Measurements from ENCODE around the gene PRSS23. TPM values are rescaled to one million over a fixed set of nuclear protein-coding genes. Genes with fewer than 3 reads are reported as not detected.
"Not testable (repeated sequence)": the region's sequence is repeated elsewhere in the genome, so short reads cannot be mapped to it uniquely, and the experiment has no call there.

PRSS23 gene
- total RNA-seq = 75.2 and 105 TPM in 2 replicates
- 840 TPM for polyA plus RNA-seq (2012)

GRCh38 chr11:86800076-86800959 lies at the start of gene PRSS23:
PRSS23 (plus strand) TSS chr11:86800542; CDS start chr11:86807644, 7,102 bp downstream.
- peak; percentile 75 for DNase-seq (ENCODE audit: low read depth)

GRCh38 chr11:86753459-86753858 lies 46.9 kb upstream of the PRSS23 start:
- no peak for DNase-seq (ENCODE audit: low read depth)

GRCh38 chr11:86755146-86755545 lies 45.2 kb upstream of the PRSS23 start:
- no peak for DNase-seq (ENCODE audit: low read depth)

- no peak for DNase-seq (ENCODE audit: low read depth)
Measured at GRCh38 chr11:86758171-86758570, 42.2 kb upstream of the PRSS23 start.

- no peak for DNase-seq (ENCODE audit: low read depth)
Measured at GRCh38 chr11:86760577-86760976, 39.8 kb upstream of the PRSS23 start.

- peak; percentile 46 for DNase-seq (ENCODE audit: low read depth)
Measured at GRCh38 chr11:86761978-86762377, 38.4 kb upstream of the PRSS23 start.

- DNase-seq (ENCODE audit: low read depth) = no peak
Measured at GRCh38 chr11:86765203-86765602, 35.1 kb upstream of the PRSS23 start.

- DNase-seq (ENCODE audit: low read depth) = no peak
Measured at GRCh38 chr11:86765878-86766277, 34.5 kb upstream of the PRSS23 start.

GRCh38 chr11:86769219-86769618 lies 31.1 kb upstream of the PRSS23 start:
- peak; percentile 55 for DNase-seq (ENCODE audit: low read depth)

GRCh38 chr11:86770473-86771027 lies 29.8 kb upstream of the PRSS23 start:
- DNase-seq (ENCODE audit: low read depth) = not testable (repeated sequence)

- no peak for DNase-seq (ENCODE audit: low read depth)
Measured at GRCh38 chr11:86772999-86773398, 27.3 kb upstream of the PRSS23 start.

GRCh38 chr11:86773513-86774252 lies 26.7 kb upstream of the PRSS23 start:
- no peak for DNase-seq (ENCODE audit: low read depth)

GRCh38 chr11:86774417-86774816 lies 25.9 kb upstream of the PRSS23 start:
- no peak for DNase-seq (ENCODE audit: low read depth)

GRCh38 chr11:86775361-86775760 lies 25.0 kb upstream of the PRSS23 start:
- DNase-seq (ENCODE audit: low read depth) = no peak

- DNase-seq (ENCODE audit: low read depth) = no peak
Measured at GRCh38 chr11:86781546-86781945, 18.8 kb upstream of the PRSS23 start.

GRCh38 chr11:86782742-86783141 lies 17.6 kb upstream of the PRSS23 start:
- no peak for DNase-seq (ENCODE audit: low read depth)

- DNase-seq (ENCODE audit: low read depth) = no peak
Measured at GRCh38 chr11:86783661-86784060, 16.7 kb upstream of the PRSS23 start.

- DNase-seq (ENCODE audit: low read depth) = no peak
Measured at GRCh38 chr11:86784241-86784681, 16.1 kb upstream of the PRSS23 start.

GRCh38 chr11:86785576-86785975 lies 14.8 kb upstream of the PRSS23 start:
- DNase-seq (ENCODE audit: low read depth) = no peak

- no peak for DNase-seq (ENCODE audit: low read depth)
Measured at GRCh38 chr11:86787018-86787536, 13.3 kb upstream of the PRSS23 start.

- no peak for DNase-seq (ENCODE audit: low read depth)
Measured at GRCh38 chr11:86787656-86788055, 12.7 kb upstream of the PRSS23 start.
